Left ventricle myocardium superior (tissue), 1 donor: Measurements from ENCODE around the gene FTO. TPM values are rescaled to one million over a fixed set of nuclear protein-coding genes. Genes with fewer than 3 reads are reported as not detected.
A peak's percentile ranks its signal among the peaks of the same experiment; 100 is the strongest.
"Not testable (repeated sequence)": the region's sequence is repeated elsewhere in the genome, so short reads cannot be mapped to it uniquely, and the experiment has no call there.

Experiments
- ATAC-seq: fragments of 200-7000 bp; cut with Tn5 transposase; one replicate; pipeline ENCODE4 v1.9.1; 2020; ENCODE audit warnings: mild to moderate bottlenecking, moderate library complexity
- DNase-seq: peaks from one replicate; pipeline ENCODE4 v3.0.0-alpha.2; 2020
- intact Hi-C: fragments of 100-400 bp; cut with micrococcal nuclease; formaldehyde crosslinking; loops from one replicate; pipeline ENCODE4 v1.11.0; 2022
- long read RNA-seq: library from polyadenylated mRNA; unstranded; transcript quantifications from one replicate; pipeline ENCODE4 v2.0.0, GENCODE V29; 2021
- total RNA-seq: library from RNA; stranded (reverse); fragmentation: NEBNext Ultra II Directional; extraction: Animal tissue kit (Norgen Biotek cat#: 25700); gene quantifications from one replicate; pipeline ENCODE4 v1.2.1, GENCODE V29; 2021
- donor health status: DM: no; HTN: yes; CAD: no; lungs with severe emphysema.

Gene FTO
- 71.8 TPM for total RNA-seq
- long read RNA-seq, full-length matches to known transcripts = 13 of 24 reads
- long read RNA-seq, partial matches to known transcripts = 2 of 24 reads
- long read RNA-seq, other reads (novel, unspliced or antisense) = 9 of 24 reads

DNA sequence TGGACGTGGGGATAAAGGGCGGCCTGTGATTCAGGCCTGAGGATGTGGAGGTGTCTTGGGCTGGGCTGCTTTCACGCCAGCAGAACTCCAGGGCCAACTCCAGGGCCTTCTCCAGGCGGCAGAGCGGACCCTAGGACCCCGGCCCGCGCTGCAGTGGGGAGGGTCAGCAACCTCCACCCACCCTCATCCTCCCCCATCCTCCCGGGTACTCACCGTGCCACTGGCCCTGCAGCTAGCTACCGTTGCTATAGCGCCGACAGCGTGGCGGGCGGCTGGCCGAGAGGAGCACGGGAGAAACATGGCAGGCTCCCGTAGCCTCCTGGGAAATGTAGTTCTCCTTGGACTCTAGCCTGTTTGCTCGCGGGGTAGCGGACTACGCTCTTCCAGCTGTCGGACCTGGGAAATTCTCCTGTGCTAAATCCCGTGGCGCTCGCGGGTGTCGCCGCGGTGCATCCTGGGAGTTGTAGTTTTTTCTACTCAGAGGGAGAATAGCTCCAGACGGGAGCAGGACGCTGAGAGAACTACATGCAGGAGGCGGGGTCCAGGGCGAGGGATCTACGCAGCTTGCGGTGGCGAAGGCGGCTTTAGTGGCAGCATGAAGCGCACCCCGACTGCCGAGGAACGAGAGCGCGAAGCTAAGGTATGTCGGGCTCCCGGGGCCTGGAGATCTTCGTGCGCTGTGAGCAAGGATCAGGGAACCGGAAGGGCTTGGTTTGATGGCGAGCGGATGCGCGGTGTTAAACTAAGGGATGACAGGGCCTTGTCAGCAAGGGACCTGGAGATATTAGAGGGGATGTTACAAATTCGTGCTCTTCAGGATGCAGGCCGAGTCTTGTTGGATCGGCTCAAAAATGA lies at the start of gene FTO, which contains the start of gene RPGRIP1L:
Gene FTO (plus strand): TSS at position 567 of the 855 bp plus-strand sequence.
Gene RPGRIP1L (minus strand): TSS at position 270 of the 855 bp plus-strand sequence. CDS start 3,136 bp downstream, outside the sequence.
- ATAC-seq (peak; percentile 99), DNase-seq (peak; percentile 97)
- intact Hi-C loops = no loop called here

DNA sequence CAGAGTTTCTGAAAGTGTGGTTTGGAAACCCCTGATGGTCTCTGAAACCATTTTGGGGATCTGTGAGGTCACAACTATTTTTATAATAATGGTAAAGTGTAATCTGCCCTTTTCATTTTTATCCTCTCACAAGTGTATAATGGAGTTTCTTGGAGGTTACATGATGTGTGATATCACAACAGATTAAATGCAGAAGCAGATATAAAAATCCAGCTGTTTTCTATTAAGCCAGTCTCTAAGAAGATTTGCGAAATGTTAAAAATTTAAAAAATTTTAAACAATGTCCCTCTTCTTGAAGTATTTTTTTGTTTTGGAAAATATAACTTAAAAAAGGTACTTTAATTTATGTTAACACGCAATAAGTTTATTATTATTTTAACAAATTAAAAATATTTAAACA lies 49.0 kb upstream of the FTO start:
- no peak for DNase-seq
- ATAC-seq = no peak
- intact Hi-C loops = no loop called here

DNA sequence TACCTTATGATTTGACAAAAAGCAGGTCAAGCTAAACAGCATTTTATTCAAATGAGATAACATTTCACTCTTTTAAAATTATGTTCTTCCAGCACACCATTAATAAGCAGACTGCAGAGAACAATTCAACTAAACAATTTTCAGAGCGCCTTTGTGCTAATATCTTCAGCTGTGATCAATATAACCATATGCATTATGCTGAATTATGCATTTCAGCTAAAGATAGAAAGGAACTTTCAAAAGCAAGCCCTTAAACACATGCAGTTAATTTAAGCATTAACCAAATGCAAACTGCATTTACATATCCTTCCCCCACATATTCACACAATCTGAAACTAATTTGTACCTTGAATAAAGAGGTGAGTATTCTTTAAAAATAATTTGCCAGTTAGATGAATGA lies 41.9 kb upstream of the FTO start:
- intact Hi-C loops = no loop called here
- ATAC-seq = no peak

DNA sequence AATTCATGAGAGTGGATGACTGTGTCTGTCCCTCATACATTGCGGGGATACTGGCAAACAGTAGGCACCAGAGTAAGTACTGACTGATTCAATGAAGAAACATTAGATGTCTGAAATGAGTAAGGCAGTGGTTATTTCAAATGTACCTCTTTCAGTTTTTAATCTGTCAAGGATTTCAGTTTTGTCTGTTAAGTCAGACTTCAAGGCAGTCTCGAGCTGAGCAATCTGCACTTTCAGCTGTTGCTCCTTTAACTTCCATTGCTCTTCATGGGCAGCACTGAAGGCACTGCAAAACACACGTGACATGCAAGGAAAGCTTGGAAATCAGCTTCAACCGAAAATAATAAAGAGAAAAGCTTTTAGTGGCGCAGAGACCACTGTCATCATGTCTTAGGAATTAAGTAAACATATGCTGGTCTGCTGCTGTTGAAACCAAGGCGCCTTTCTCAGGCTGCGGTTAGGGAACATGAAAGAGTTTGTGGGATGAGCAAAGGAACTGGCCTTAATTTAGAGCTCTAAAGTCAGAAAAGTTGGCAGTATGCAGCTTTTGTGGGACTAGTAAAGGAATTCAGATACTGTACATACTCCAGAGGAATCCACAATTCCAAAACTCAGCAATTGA lies 39.1 kb upstream of the FTO start:
- intact Hi-C loops = no loop called here
- ATAC-seq (peak; percentile 48), DNase-seq (no peak)

More for the DNA sequence above, 41.9 kb upstream of the FTO start:
- no peak for DNase-seq

GRCh38 chr16:53666786-53667415 lies 37.1 kb upstream of the FTO start:
- no peak for DNase-seq
- intact Hi-C loops = no loop called here
- ATAC-seq = no peak

DNA sequence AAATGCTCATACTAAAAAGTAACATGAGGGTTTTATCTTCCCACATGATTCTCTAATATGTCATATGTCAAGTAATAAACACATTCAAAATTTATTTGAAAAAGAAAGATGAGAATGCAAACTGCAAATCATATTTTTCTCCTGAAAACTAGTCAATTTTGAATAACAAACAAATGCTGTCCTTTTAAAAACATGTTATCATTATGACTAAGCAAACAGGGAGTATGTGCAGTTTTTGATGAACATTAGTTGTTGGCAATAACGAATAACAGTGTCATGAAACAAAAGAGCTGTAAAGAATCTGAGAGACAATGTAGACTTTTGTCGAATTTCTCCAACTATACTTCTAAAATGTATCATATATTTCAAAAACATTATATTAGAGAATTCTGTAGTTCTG lies 35.1 kb upstream of the FTO start:
- ATAC-seq (no peak), DNase-seq (no peak)
- intact Hi-C loops = no loop called here

- ATAC-seq (no peak), DNase-seq (no peak)
- intact Hi-C loops = no loop called here
These were observed 31.5 kb upstream of the FTO start for GRCh38 chr16:53672461-53672860.

- ATAC-seq = no peak
- DNase-seq = no peak
- intact Hi-C loops = no loop called here
These were observed 30.8 kb upstream of the FTO start for GRCh38 chr16:53673189-53673588.

GRCh38 chr16:53678155-53678554 lies 25.8 kb upstream of the FTO start:
- DNase-seq = no peak
- ATAC-seq = no peak
- intact Hi-C loops = no loop called here

DNA sequence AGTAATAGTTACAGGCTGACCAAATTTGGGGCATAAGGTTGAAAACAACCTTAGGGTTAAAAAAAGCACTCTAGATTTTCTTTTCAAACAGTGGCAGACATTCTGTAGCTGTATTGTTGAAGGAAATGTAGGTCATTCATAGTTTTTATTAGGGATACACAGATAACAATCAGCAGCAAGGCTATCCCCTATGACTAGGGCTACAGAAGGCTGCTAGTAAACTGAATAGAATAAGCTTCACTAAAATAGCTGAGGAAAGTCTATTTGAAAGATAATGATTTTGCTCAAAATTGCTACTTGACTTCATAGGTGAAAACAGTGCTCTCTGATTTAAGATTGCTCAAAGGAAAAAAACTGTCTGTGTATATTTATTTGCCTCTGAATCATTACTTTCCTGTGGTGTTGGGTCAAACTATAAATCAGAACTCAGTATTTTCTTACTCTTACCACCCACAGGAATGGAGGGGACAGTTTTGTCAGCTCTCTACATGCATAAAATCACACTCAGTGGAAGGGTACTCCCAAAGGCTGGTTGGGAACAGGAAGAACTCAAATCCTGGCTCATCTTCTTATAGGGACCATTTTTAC lies 25.1 kb upstream of the FTO start:
- DNase-seq = no peak
- intact Hi-C loops = no loop called here
- no peak for ATAC-seq

DNA sequence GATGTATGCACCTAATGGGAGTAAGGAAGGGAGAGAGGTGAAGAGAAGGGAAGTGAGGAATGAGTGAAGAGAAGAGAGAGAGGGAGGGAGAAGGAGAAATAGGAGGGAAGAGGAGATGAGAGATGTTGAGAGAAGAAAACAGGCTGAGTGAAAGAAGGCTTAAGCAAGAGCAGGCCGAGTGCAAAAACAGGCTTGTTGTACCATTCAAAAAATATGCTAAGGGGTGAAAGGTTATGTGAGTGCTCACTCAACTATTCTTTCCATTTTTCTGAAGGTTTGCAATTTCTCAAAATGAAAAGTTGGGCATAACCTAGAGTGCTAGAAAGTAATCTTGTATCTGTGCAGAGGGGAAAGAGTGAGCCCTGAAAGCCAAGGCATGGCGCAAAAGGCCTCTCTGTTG lies 23.2 kb upstream of the FTO start:
- ATAC-seq = no peak
- DNase-seq = no peak
- intact Hi-C loops = no loop called here

DNA sequence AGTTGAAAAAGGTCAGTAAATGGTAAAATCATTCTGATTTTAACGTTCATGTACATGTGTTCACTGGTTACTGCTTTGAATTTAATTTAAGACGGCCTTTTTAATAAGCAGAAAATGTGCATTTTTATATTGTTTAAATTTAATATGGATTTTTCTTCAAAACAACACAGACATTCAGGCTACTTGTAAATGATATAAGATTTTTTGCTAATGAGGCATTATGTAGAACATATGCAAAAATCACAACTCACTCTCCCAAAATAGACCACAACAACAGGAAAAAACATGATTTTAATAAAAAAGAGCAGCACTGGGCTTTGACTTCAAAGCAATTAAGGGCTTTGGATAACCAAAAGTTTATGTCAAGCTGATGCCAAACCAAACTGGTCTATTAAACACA lies 22.6 kb upstream of the FTO start:
- DNase-seq (no peak), ATAC-seq (no peak)
- intact Hi-C loops = no loop called here

GRCh38 chr16:53685334-53685733 lies 18.6 kb upstream of the FTO start:
- ATAC-seq, DNase-seq, intact Hi-C loops: not testable (repeated sequence)

GRCh38 chr16:53686710-53687109 lies 17.2 kb upstream of the FTO start:
- ATAC-seq (no peak), DNase-seq (no peak)
- intact Hi-C loops = no loop called here

DNA sequence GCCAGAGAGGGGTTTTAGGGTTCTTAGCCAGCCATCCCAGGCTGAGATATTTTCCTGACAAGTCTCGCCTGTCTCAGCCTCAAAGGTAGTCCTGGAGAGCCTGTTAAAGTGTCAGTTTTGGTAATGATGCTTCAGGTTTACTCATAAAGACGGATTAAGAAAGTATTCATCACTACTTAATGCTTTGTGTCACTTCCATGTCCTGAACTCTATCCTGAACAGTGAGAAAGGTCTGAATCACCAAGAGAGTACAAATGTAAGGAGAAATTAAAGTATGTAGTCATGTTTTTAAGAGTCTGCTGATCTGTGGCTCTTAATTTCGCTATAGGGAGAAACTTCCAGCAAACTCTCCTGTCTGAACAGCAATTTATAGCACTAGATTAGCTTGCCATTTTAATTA lies 14.3 kb upstream of the FTO start:
- intact Hi-C loops = no loop called here
- no peak for ATAC-seq
- no peak for DNase-seq

DNA sequence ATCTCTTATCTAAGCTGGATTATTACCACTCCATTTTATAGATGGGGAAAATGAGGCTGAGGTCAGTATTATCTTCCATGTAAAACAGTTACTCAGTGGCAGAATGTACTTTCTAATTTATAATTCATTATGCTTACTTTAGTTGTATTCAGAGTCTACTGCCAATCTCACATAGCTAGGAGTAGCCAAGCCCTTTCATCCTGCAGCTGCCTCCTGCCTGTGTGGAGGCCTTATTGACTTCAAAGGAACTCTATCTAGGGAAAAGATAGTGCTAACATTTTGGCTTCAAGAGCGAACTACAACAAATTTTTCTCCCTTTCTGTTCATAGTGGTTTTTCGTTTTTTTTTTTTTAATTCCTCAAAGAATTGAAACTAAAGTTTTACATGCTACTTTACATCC lies 13.2 kb upstream of the FTO start:
- intact Hi-C loops = no loop called here
- DNase-seq = no peak
- no peak for ATAC-seq

DNA sequence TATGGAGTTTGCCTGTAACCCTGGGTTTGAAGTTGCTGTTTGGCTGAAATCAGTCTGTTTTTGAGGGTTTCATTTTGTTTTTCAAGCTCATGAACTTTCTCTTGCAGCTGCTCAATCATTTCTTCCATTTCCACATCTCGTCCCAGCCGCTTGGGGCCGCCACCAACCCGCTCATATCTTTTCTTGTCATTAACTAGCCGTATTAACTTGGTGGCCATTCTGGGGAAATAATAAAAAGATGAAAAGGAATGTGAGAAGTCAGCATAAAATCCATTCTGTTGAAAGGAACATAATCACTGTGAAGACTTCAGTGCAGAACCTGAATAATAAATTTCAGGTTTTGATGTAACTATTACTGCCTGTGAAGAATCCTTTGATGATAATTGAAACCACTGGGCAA lies 11.8 kb upstream of the FTO start:
- ATAC-seq (no peak), DNase-seq (no peak)

DNA sequence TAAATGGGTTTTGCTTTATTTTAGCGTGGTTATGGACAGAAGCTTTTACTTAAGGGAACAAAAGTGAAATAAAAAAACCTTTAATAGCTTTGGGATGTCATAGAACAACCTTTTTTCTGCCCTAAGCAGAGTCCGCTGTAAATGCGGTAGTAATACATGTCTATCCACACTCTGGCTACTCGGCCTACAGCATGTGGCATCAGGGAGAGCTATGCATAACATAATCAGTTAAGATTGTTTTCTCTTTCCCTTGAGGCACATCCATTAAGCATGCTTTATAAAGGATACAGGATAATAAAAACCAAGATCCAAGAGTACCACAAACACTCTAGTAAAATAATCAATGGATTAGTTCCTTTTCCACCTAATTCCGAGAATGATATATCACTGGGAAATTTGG lies 10.6 kb upstream of the FTO start:
- intact Hi-C loops = no loop called here
- ATAC-seq (no peak), DNase-seq (no peak)

More for the DNA sequence above, 11.8 kb upstream of the FTO start:
- intact Hi-C loops = no loop called here

- DNase-seq (no peak), ATAC-seq (no peak)
- intact Hi-C loops = no loop called here
These were observed 8.9 kb upstream of the FTO start for GRCh38 chr16:53695070-53695469.

DNA sequence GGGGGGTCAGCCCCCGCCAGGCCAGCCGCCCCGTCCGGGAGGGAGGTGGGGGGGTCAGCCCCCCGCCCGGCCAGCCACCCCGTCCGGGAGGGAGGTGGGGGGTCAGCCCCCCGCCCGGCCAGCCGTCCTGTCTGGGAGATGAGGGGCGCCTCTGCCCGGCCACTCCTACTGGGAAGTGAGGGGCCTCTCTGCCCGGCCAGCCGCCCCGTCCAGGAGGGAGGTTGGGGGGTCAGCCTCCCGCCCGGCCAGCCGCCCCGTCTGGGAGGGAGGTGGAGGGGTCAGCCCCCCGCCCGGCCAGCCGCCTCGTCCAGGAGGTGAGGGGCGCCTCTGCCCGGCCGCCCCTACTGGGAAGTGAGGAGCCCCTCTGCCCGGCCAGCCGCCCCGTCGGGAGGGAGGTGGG lies 5.7 kb upstream of the FTO start:
- intact Hi-C loops, ATAC-seq, DNase-seq: not testable (repeated sequence)
